CD4-positive, alpha-beta T cell treated with Interleukin-15 for 1 hour (primary cell): ENCODE data around the gene DPYSL5.
"Not testable (repeated sequence)": the region's sequence is repeated elsewhere in the genome, so short reads cannot be mapped to it uniquely, and the experiment has no call there.

Source experiments
- DNase-seq: peaks from one replicate; pipeline ENCODE4 v3.0.0-alpha.2; 2020

Gene DPYSL5

DNA sequence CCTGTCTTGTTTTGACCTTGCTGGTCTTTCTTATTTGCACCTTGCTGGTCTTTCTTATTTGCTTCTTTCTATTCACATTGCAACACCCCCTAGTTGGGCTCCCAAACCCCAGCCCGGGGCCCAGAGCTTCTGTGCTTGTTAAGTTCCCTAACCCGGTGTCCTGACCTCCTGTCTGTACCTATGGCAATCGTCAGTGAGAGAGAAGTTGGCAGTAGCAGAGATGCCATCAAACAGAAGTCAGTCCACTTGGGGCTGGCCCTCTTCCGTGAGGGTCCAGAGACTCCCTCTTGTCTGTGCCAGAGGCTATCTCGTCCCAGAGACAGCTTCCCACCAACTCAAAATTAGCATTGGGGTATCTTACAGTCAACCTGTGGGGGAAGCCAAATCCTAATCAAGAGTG is 55.7 kb downstream of the DPYSL5 start:
- no peak for DNase-seq

DNA sequence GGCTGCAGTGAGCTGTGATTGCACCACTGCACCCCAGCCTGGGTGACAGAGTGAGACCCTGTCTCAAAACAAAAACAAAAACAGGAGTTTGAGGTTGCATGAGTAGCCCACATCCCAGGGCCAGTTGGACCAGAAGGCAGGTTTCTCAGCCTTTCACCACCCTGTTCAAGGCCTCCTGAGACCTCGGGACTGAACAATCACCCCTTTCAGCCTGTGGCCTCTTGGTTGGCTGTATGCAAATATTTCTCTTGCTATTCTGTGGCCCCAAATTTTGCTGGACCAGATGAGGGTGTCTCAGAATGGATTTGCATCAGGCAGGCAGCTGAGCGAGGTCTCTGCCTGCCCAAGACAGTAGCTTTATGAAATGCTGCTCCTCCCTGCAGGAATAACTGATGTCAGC is 56.9 kb downstream of the DPYSL5 start:
- no peak for DNase-seq

DNA sequence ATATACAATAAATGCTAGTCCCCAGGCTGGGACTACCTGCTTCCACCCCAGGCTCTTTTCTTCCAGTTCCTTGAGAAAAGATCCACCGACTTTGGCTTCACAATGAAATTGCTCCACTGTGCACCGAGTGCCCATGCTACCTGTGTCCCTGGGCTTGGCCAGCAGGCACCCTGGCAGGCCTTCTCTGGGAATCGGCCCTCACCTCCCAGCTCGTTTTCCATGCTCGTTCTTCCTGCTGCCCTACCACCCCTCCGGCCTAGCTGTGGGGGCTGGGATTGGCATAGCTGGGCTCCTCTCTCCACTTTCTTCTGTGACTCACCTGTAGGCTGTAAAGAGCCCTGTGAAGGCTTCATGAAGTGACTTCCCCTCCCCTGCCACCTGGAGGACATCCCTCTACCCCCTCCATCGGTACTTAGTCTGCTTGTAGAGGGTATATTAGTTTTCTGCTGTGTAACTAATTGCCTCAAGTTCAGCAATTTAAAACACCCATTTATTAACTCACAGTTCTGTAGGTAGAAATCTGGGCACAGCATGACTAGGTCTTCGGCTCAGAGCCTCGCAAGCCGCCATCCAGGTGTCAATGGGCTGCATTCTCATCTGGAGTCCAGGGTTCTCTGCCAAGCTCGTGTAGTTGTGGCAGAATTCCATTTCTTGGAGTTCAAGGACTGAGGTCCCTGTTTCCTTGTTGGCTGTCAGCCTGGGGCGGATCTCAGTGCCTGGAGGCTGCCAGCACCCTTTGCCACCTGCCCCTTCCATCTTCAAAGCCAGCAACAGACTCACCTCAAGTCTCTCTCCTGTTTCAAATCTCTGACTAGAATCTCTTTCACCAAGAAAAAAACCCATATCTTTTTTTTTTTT is 57.6 kb downstream of the DPYSL5 start:
- DNase-seq, result no peak

DNA sequence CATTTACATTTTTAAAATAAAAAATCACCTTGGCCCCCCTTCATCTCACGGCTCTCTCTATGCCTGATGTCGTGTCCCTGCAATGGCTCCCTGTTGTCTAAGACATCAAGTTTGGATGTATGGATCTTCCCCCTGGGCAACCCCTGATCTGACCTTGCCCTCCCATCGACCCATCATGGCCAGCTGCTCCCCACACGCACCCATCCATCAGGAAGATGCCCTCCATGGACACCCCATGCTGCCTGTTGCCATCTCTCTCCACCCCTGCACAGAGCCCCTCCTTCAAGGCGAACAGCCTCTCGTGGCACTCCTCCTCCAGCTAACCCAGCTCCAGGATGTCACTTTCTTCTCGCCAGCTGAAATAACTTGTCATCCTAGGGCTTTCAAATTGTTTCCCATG is 59.5 kb downstream of the DPYSL5 start:
- DNase-seq, result no peak

DNA sequence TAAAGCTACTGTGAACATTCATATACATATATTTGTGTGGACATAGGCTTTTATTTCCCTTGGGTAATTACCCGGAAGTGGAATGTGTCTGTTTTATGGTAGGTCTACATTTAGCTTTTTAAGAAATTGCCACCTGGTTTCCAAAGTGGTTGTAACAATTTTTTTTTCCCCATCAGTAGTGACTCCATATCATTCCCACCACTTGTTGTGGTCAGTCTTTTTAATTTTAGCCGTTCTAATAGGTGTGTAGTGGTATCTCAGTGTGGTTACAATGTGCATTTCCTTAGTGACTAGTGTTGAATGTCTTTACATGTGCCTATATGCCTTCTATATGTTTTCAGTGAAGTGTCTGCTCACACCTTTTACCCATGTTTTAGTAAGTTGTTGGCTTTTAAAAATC is 62.2 kb downstream of the DPYSL5 start:
- DNase-seq, result no peak

DNA sequence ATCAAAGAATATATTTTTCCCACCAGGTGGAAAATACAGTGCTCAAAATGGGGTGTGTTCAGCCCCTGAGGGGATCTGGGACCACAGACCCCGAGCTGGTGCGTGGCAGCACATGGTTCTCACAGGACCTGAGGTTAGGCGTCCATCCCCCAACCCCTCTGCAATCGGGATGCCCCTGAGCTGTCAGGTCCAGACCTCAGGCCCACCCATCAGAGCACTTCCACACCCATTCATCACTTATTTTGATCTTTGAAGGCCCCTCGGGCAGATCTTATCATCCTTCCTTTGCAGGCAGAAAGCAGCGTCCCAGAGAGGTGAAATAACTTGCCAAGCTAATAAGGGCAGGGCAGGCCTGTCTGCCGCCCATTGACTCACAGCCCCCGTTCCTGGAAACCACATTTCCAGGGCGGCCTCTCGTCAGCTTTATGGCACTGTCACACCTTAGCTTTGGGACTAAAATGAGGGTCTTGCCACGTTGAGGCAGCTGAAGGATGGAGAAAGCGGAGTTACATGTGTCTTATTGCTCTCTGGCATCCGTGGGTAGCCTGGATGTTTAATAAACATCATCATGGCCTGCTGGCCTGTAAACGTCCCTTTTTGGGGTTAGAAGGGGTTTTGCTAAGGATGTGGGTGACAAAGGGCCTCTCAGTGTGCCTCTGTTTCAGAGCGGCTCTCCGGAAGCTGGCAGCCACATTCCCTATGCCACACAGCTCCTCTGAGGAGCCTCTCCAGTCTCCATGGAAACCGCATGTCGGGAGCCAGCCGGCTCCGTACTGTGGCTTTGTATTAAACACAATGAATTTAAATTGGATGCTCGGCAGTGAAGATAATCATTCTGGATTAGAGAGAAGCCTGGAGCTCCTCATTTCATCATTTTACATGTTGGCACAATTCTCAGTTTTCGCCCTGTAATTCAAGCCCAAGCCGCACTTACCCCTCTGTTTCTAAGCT is 64.3 kb downstream of the DPYSL5 start:
- DNase-seq, result no peak

DNA sequence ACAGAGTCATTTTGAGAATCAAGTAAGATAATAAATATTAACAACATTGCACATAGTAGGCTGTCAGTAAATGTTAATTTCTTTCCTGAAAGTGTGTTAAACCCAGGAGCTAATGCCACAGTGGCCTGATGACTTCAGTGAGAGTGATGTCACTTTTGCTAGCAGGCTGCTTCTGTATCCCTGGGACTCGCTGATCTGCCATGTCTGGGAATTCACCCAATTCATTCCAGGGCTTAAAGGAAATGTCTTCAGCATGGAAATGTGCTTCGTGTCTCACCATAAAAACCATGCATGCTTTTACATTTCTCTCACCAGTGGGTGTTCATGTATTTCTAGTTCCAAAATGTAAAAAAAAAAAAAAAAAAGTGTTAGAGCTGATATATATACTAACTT is 65.7 kb downstream of the DPYSL5 start:
- no peak for DNase-seq

DNA sequence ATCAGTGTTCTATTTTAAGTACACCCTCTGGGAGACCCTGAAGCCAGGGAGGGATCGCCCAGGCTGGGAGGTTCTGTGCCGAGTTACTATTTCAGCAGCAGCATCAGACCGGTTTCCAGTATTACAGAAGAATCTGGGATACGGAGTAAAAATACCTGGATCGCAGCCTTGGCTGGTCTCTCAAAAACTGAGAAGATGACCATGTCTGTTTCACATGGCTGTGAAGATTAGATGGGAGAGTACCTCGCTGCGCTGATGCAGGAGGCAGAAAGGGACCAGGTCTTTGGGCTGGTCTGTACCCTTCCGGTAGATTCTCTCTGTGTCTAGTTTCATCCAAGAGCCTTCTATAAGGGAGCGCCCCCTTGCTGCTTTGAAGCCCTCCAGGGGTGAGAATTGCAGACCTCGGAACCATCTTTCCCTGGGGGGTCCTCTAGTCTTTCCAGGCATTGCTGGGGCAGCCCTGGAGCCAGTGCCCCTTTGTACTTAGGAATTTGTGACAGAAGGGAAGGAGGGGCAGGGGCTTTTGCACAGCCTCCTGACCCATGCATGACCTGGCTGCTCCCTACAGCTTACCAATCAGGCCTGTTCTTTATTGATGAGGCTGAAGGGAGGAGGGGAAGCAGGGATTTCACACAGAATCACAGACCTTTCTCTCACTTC is 66.2 kb downstream of the DPYSL5 start:
- no peak for DNase-seq

DNA sequence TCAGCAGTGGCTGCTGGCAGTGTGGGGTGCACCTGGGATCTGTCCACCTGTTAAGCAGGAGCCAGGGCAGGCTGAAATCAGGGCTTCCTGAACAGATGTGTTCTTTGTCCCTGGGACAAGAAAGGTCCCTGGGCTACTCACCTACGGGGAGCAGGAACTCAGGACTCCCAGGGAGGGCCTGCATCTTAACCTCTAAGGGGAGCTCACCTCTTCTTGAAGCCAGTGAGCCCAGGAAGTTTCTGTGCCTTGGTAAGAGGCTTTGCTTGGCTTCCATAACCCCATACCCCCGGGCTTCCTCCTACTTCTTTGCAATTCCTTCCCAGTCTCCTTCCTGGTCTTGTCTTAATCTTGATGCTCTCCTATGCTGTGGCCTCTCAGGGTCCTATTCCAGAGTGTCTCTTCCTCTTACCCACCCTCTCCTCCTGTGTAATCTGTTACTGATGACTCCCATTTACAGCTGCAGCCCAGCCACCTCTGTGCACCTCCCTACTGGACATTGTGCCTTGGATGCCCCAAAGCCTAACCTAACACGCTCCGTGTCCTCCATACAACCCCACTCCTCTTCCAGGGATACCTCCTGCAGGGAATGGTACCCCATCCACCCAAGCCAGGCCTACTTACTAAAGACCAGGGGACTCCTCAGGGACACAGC is 66.9 kb downstream of the DPYSL5 start:
- no peak for DNase-seq

DNA sequence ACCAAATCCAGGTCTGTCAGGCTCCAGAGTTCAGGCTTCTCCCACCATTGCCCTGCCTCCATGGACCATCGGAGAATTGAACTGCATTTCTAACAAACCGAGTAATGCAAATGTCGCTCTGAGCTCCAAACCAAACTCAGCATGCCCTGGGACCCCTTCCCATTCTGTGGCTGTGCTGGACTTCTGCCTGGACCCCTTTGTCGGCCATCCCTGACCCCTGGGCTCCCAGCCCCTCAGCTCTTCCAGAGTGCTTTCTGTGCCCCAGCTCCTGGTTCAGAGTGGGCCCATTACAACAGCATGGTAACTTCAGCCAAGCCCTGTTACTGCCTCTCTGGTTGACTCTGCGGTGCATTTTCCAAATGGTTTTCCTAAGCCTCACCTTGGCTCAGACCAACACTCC is 67.4 kb downstream of the DPYSL5 start:
- DNase-seq, result no peak

DNA sequence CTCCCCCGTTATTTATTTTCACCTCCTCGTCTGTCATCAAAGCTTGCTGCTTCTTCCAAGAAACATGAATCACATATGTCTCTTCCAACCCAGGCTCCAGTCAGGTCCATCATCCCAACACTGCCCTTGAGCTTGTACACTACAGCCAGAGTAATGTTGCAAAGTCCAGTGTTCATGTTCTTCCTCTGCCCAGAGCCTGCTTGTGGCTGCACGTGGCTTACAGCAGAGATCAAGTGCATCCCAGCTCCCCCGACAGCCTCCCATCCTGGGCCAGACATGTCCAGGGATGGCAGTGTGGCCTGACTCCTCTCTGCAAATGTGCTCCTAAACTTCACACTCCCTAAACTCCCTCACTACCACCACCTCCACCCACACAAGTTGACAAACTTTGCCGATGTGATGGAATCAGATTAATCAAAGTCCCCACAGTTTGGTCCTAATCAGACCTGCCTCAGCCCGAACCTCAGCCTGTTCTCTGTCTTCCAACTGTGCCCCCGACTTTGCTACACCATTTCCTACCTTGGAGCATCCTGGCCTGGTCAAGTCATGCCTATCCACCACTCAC is 68.3 kb downstream of the DPYSL5 start:
- DNase-seq, result no peak

DNA sequence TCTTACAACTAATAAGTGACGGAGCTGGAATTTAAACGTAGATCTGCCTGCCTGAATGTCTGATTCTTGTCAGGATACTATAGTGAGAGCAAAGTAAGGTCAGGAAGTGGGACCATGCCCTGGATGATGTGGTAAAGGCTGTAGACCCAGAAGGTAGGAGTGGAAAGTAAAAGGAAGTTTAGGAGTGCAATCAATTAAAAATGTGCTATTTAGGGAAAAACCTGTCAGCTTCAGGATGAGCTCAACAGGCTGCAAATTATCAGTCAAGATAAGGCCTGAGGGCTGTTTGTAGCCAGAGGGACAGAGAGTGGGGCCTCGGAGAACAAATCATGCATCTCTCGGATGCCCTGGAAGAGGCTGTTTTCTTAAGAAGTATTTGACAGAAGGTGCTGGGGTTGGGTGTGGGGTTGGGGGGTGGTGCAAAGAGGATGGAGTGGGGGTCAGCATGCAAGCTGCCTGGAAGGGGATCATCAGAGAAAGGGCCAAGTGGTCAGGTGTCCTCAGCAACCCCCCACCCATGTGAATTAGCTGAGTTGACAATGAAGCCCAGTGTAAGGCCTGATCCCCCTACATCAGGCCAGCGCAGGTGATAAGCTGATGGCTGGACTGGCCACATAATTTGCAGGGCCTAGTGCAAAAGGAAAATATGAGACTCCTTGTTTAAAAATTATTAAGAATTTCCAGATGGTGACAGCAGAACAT is 69.4 kb downstream of the DPYSL5 start:
- DNase-seq, result no peak

DNA sequence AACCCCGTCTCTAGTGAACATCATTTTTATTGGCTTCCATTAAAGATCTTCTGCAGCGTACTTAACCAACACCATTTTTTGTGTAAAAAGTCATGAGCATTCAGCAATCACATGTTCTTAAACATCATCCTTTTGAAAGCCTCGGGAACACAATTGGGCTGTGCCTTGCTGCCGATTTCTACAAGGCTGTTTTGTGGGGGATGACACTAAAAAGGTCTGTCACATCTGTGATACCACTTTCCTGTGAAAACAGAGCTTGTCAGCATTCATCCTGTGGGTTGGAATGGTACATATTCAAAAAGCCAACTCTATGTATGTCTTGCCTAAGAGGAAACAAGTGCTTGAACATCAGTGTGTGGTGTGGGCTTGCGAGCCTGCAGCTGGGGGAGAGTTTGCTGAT is 73.4 kb downstream of the DPYSL5 start:
- DNase-seq, result no peak

DNA sequence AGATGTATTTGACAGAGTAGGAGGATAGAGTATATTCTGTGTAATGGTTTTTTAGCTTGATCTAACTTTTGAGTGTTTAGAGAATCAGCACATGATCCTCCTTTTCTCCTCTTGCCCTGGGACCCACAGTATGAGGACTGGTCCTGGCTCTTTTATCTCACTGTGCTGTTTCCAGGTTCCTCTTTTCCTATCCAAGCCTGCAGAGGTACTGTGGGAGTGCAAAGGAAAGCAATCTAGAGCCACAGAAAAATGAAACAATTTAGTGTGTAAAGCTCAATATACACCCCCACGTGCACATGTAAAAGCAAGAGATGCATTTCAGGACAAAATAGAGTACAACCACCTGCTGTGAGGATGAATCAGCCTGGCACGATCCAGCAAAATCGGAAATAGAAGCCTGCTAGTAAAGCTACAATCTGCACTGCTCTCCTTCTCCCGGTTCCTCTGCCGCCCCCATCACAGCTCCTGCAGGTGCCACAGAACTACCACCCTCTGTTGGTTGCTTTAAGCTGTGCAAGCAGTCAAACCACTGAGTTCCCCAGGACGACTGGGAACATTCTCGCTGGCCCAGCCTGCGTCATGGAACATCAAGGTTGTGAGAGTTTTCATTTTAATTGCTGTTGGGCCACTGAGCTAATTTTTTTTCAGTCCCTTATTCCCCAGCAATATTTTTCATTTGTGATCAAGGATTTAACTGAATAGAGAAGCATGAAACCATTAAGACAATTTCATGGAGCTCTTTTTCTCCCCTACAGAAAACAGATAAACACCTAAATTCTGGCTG is 74.7 kb downstream of the DPYSL5 start:
- DNase-seq, result no peak

DNA sequence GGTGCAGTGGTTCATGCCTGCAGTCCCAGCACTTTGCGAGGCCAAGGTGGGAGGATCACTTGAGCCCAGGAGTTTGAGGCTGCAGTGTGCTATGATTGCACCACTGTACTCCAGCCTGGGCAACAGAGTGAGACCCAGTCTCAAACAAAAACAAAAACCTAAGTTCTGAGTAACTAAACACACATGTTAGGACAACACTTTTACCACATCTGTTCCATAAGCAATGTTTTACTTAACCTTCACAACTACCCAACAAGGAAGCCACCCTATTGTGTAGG is 75.2 kb downstream of the DPYSL5 start:
- not testable (repeated sequence) for DNase-seq

DNA sequence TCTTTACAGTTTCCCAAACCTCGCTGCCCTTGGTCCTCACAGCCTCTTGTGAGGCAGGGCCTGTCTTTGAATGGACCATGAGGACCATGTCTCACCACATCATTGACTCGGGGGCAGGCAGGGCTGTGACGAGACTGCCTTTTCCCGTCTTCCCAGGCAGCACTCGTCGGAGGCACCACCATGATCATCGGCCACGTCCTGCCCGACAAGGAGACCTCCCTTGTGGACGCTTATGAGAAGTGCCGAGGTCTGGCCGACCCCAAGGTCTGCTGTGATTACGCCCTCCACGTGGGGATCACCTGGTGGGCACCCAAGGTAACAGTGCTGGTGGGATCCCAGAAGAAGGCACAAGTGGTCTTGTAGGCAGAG is 76.8 kb downstream of the DPYSL5 start:
- DNase-seq, result no peak

DNA sequence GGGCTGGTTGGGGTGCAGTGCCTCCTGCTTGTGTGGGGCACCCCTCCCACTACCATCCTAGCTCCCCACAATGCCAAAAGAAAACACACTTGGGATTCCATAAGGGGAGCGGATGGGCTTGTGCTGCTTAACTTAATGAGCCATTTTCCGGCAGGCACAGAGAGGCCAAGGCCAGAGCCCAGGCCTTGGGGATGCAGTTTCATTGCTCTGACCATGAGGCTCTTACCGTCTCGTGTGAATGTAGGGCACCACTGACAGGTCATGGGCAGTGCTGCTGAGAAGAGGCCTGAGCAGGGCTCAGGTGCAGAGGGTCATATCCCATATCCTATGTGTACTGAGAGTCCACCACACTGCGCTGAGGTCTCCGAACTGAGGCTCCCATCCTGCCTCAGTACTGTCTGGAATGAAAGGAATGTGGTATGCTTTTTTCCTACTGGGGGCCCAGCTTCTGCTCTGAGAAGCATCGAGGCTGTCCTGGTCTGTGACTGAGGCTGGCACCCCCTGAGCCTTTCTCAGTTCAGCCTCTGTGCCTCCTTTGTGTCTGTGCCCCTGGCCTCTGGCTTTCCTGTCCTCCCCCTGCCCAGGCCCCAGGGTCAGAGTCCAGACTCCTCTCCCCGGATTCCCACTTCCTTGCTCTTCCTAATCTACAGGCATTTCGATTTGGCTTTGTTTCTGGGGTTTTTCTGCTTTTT is 77.3 kb downstream of the DPYSL5 start:
- DNase-seq, result no peak

DNA sequence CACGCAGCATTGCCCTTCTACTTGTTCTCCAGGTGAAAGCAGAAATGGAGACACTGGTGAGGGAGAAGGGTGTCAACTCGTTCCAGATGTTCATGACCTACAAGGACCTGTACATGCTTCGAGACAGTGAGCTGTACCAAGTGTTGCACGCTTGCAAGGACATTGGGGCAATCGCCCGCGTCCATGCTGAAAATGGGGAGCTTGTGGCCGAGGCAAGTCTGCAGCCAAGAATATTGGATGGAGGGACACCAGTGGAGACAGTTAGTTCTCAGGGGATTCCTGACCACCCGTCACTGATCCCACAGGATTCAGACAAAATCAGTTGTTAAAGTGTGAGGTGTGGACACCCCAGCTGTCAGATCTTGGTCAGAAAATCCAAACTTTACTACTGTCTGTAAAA is 79.3 kb downstream of the DPYSL5 start:
- DNase-seq, result no peak

DNA sequence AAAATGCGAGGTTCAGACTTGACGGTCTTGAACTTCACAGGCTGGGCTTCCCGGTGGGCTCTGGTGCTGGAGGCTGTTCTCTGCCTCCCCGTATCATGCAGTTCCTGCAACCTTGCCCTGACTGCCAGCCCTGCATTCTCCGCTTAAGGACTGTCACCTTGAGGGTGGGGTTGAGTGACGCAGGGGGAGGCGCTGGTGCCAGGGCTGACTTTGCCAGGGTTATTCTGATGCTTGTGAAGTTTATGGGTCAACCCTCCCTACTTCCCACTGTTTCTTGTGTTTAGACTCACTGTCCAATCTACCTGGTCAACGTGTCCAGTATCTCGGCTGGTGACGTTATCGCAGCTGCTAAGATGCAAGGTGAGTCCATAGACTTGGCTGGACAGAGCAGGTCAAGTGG is 85.0 kb downstream of the DPYSL5 start:
- DNase-seq, result no peak

DNA sequence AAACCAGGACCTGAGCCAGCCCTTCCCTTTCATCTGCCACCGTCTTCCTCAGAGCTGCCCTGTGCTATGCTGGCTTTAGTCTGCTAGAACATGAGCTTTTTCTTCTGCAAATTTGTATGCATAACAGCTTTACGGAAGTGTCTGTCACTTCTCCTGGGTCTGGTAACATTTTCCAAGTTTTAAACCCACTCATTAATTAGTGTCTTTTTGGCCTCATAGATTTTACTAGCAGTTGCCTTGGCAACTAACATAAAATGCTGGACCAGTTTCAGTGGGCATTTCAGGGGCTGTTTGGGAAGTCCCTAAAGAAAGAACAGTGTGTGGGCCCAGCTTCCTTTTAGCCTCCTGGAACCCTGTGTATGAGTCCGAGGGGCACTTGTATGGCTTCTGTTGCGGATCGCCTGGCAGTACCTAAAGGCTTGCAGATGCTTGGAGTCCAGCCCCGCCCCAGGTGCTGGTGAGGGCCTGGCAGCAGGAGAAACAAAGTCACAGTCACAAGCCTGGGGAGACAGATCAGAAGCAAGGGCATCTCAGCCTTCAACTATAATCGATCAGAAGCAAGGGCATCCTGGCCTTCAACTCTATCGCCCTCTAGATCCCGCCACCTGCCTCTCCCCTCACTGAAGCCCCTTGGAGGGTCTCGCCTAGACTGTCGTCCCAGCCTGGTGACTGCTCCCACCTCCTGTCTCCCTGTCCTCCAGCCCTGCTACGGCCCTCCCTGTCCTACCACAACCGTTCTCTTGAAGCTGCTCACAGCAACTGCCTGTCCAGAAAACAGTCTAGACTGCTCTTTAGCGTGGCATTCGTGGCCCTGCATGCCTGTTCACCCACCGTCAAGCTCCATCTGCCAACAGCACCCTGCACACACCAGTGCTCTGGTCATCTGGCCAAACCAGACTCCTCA is 85.8 kb downstream of the DPYSL5 start:
- DNase-seq, result no peak
